ENCODE measurements around the gene AGAP1.

The AGAP1 gene

DNA sequence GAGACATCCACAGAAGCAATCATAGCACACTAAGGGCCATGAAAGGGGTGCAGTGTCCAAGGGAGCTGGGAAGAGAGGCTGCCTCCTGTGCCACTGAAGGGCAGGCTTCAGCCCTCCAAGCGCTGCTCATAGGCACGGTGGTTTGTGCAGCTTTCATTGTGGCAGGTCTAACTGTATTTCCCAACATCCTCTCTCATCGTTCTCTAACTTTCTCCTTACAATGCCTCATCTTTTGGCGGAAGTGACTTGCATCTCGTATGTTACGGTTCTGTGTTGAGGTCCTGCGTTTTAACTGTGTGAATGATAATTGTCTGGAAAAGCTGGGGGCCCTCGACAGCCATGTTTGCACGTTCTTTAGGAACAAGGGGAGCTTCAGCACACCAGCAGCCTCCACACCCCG is 460.4 kb downstream of the AGAP1 start:
- H3K36me3 ChIP-seq (ENCODE audit: control insufficient read depth, insufficient read depth, low read length): no peaks in the 10 kb centered on the region
- H3K27ac ChIP-seq (ENCODE audit: insufficient read depth, low read depth, low read length, poor library complexity, severe bottlenecking): no peak overlapping the region
- no peaks in the 10 kb centered on the region for H3K27me3 ChIP-seq (ENCODE audit: control insufficient read depth, insufficient read depth, low read length, poor library complexity, severe bottlenecking)
- peaks cover 21% of the 10 kb centered on the region for H3K4me1 ChIP-seq (ENCODE audit: control insufficient read depth, insufficient read depth, low read length)
- 90 to 95% methylated on average over 10 of the region's 10 CpGs for WGBS, 2 experiments
- no peak overlapping the region for H3K4me3 ChIP-seq (ENCODE audit: insufficient read depth, low read depth, low read length)
- no peaks in the 10 kb centered on the region for H3K9me3 ChIP-seq (ENCODE audit: control insufficient read depth, low read length)

DNA sequence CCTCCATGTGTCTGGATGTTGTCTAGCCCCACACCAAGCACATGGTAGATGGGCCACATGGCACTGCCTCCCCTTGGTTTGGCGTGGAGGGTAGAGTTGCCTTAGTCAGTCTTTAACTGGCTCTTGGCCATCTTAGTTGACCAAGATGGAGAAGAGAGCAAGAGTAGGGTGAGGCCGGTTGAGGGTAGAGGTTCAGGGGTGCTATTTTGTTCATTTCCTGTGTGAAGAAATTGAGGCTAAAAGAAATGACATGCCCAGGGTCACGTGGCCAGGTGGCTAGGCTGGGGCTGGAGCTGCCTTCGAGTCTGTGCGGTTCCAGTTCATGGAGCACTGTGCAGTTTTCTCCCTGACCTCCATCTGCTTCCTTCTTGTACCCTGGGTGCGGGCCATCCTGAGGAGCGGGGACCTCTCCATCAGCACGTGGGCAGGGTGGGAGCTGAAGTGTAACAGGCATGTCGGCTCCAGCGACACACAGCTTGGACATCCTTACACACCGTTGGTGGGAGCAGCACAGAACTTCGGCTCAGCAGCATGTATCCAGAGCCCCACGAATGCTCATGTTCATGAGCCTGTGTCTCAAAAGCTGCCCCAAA is 461.1 kb downstream of the AGAP1 start:
- 93 to 95% methylated on average over 13 of the region's 13 CpGs for WGBS, 2 experiments
- no peaks in the 10 kb centered on the region for H3K9me3 ChIP-seq (ENCODE audit: control insufficient read depth, low read length)
- H3K27me3 ChIP-seq (ENCODE audit: control insufficient read depth, insufficient read depth, low read length, poor library complexity, severe bottlenecking): no peaks in the 10 kb centered on the region
- no peak overlapping the region for H3K4me3 ChIP-seq (ENCODE audit: insufficient read depth, low read depth, low read length)
- H3K36me3 ChIP-seq (ENCODE audit: control insufficient read depth, insufficient read depth, low read length): no peaks in the 10 kb centered on the region
- no peak overlapping the region for H3K27ac ChIP-seq (ENCODE audit: insufficient read depth, low read depth, low read length, poor library complexity, severe bottlenecking)
- H3K4me1 ChIP-seq (ENCODE audit: control insufficient read depth, insufficient read depth, low read length): peaks cover 17% of the 10 kb centered on the region

DNA sequence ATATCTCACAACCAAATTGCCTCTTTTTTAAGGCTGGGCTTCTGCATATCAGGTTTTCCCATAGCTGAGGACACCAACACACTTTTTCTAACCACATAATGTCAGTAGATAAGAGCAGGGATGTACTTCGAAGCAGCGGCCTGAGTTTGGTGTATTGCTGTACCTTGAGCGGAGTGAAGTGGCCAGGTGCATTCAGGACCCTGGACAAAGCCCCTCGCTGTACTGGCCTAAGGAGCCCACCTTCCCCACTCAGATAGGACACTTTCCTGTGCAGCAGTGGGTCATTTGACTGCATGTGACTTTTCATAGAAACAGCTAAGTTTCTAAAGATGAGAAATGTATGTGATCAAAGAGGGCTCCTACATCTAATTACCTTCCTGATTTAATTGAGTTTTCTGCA is 461.8 kb downstream of the AGAP1 start:
- no peak overlapping the region for H3K4me3 ChIP-seq (ENCODE audit: insufficient read depth, low read depth, low read length)
- 95% methylated on average over 4 of the region's 4 CpGs for WGBS, 2 experiments

DNA sequence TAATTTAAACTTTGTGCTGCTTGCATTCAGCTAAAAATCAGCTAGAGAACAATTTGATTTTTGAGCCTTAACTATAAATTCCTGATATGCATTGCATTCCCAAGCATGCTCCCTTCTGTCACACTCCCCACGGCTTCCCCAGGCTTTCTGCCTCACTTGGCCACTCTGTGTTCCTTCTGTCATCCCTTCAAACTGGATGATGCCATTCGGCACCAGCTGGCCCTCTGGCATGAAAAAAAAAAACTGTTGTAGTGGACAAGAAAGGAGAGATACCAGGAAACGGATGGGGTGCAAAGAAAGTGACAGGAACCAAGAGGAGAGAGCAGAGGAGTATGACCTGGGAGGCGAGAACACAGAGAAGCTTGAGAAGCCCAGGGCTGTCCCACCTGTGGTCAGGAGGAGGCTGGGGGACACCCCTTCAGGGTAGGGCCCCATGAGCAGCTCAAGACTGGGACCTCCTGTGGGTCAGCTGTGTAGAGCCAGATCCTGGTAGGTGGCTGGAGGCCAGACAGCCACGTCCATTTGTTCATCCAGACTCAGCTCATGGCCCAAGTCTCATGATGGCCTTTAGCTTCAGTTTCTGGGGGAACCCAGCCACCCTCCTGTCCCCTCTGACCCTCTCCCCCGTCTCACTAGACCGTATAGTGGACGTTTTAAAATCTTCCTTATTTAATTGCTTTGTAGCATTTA is 462.6 kb downstream of the AGAP1 start:
- H3K27ac ChIP-seq (ENCODE audit: insufficient read depth, low read depth, low read length, poor library complexity, severe bottlenecking): no peak overlapping the region
- no peaks in the 10 kb centered on the region for H3K27me3 ChIP-seq (ENCODE audit: control insufficient read depth, insufficient read depth, low read length, poor library complexity, severe bottlenecking)
- no peak overlapping the region for H3K4me3 ChIP-seq (ENCODE audit: insufficient read depth, low read depth, low read length)
- no peaks in the 10 kb centered on the region for H3K9me3 ChIP-seq (ENCODE audit: control insufficient read depth, low read length)
- WGBS, 2 experiments: 92 to 94% methylated on average over 8 of the region's 8 CpGs
- no peaks in the 10 kb centered on the region for H3K36me3 ChIP-seq (ENCODE audit: control insufficient read depth, insufficient read depth, low read length)
- peaks cover 3% of the 10 kb centered on the region for H3K4me1 ChIP-seq (ENCODE audit: control insufficient read depth, insufficient read depth, low read length)

More for the DNA sequence above, 461.8 kb downstream of the AGAP1 start:
- Histone ChIP-seq H3K27me3 (ENCODE audit: control insufficient read depth, insufficient read depth, low read length, poor library complexity, severe bottlenecking) (no peaks in the 10 kb centered on the region), H3K27ac (ENCODE audit: insufficient read depth, low read depth, low read length, poor library complexity, severe bottlenecking) (no peak overlapping the region), H3K9me3 (ENCODE audit: control insufficient read depth, low read length) (no peaks in the 10 kb centered on the region), H3K4me1 (ENCODE audit: control insufficient read depth, insufficient read depth, low read length) (peaks cover 11% of the 10 kb centered on the region), H3K36me3 (ENCODE audit: control insufficient read depth, insufficient read depth, low read length) (no peaks in the 10 kb centered on the region)

DNA sequence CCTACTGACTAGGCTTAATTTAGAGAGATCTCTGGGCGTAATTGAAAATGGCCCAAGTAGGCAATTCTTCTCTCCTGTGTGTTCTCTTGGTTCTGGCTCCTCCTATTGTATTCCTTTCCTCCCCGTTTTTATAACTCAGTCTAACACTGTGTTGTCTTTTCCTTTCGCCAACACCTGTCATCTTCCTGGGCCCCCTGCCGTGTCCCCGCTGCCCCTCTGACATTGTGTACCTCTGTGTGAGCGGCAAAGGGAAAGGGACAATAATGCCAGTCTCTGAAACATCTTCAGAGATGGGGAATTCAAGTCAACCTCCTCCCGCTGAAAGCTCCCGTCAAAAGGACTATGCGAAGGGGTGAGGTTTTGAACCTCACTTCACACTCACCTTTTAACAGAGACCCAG is 463.4 kb downstream of the AGAP1 start:
- Histone ChIP-seq H3K27me3 (ENCODE audit: control insufficient read depth, insufficient read depth, low read length, poor library complexity, severe bottlenecking) (no peaks in the 10 kb centered on the region), H3K4me1 (ENCODE audit: control insufficient read depth, insufficient read depth, low read length) (no peaks in the 10 kb centered on the region), H3K4me3 (ENCODE audit: insufficient read depth, low read depth, low read length) (no peak overlapping the region), H3K36me3 (ENCODE audit: control insufficient read depth, insufficient read depth, low read length) (no peaks in the 10 kb centered on the region), H3K27ac (ENCODE audit: insufficient read depth, low read depth, low read length, poor library complexity, severe bottlenecking) (no peak overlapping the region), H3K9me3 (ENCODE audit: control insufficient read depth, low read length) (no peaks in the 10 kb centered on the region)
- 88 to 90% methylated on average over 9 of the region's 9 CpGs for WGBS, 2 experiments

DNA sequence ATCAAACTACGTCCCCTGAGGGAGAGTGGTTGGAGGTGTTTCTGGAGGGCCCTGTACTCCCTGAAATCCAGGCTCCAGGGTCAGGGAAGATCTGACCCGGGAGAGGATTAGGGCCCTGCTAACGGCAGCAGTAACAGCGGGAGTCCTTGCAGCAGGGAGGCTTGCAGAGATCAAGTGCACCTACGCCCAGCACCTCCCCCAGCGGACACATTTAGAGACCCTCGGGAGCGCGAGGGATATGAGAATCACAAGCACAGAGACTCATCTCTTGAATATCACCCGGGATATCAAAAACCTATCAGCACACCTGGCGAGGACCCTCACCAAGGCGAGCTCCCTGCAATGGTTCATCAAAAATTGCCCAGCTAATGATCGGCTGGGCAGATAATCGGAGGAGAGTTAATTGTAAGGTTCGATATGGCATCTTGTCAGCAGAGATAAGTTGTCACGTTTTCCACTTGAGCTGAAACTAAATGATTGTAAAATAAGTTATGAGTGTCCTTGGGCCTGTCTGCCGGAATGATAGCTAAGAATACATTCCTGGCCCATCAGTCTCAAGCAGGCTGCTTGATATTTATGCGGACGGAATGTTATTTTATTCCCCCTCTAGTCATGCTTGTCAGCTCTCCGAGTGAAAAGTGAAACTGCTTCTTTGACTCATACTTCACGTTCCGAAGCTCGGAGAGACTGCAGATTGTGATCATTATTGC is 464.5 kb downstream of the AGAP1 start:
- Histone ChIP-seq H3K36me3 (ENCODE audit: control insufficient read depth, insufficient read depth, low read length) (no peaks in the 10 kb centered on the region), H3K27ac (ENCODE audit: insufficient read depth, low read depth, low read length, poor library complexity, severe bottlenecking) (no peak overlapping the region), H3K4me1 (ENCODE audit: control insufficient read depth, insufficient read depth, low read length) (no peaks in the 10 kb centered on the region), H3K9me3 (ENCODE audit: control insufficient read depth, low read length) (no peaks in the 10 kb centered on the region), H3K4me3 (ENCODE audit: insufficient read depth, low read depth, low read length) (no peak overlapping the region), H3K27me3 (ENCODE audit: control insufficient read depth, insufficient read depth, low read length, poor library complexity, severe bottlenecking) (no peaks in the 10 kb centered on the region)
- WGBS, 2 experiments: 90% methylated on average over 23 of the region's 23 CpGs

DNA sequence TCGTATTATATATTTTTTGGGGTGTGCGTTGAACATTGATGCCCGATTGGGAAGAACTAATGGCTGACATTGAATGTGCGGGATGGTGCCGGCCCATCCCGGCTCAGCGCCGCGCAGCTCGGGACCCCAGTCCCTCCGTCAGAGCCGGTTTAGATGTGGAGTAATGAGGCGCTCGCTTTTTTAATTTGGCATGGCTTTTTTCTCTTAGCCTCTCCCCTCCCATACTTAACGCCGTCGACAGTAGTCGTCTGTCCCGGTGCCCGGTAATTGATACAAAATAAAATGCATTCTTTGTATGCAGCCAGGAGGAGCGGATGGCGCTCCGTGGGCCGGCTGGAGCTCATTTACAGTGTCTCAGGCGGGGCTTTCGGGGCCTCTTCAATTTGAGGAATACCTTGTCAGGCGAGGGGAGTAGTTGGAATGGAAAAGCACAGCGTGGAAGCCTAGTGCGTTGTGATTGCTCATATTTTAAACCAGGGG is 465.1 kb downstream of the AGAP1 start:
- H3K27ac ChIP-seq (ENCODE audit: insufficient read depth, low read depth, low read length, poor library complexity, severe bottlenecking): no peak overlapping the region
- H3K9me3 ChIP-seq (ENCODE audit: control insufficient read depth, low read length): no peaks in the 10 kb centered on the region
- H3K4me1 ChIP-seq (ENCODE audit: control insufficient read depth, insufficient read depth, low read length): no peaks in the 10 kb centered on the region
- H3K27me3 ChIP-seq (ENCODE audit: control insufficient read depth, insufficient read depth, low read length, poor library complexity, severe bottlenecking): no peaks in the 10 kb centered on the region
- 91 to 92% methylated on average over 29 of the region's 29 CpGs for WGBS, 2 experiments
- no peak overlapping the region for H3K4me3 ChIP-seq (ENCODE audit: insufficient read depth, low read depth, low read length)
- H3K36me3 ChIP-seq (ENCODE audit: control insufficient read depth, insufficient read depth, low read length): no peaks in the 10 kb centered on the region

DNA sequence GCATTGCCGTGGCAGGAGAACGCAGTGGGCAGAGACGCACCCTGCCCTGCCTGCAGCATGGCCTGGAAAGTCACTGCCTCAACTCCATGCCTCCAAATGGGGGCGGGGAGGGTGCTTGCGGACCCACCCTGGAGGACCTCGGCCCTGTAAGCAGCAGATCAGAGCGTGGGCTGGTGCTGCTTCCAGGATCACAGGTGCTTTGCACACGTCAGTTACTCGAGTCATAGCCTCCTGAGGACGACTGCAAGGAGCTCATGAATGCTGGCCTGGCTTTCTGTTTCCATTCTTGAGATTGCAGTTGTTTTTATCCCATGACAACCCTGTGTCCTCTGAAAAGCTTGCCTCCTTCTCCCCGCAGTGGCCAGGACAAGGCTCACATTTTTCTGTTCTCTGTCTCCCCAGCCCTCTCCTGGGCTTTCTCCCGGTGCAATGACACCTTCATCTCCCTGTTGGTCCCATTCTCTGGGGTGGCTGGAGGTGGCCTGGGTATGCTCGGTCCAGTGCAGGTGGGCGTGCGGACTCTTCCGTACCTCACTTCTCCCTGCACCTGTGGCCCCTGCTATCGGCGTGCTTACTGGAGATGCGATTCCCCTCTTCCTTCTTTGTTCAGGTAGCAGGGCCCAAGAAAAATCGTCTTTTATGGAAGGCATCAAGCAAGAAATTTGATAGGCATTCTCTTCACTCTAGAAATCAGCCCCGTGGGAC is 466.3 kb downstream of the AGAP1 start:
- Histone ChIP-seq H3K4me3 (ENCODE audit: insufficient read depth, low read depth, low read length) (no peak overlapping the region), H3K36me3 (ENCODE audit: control insufficient read depth, insufficient read depth, low read length) (no peaks in the 10 kb centered on the region), H3K27me3 (ENCODE audit: control insufficient read depth, insufficient read depth, low read length, poor library complexity, severe bottlenecking) (no peaks in the 10 kb centered on the region), H3K4me1 (ENCODE audit: control insufficient read depth, insufficient read depth, low read length) (no peaks in the 10 kb centered on the region), H3K9me3 (ENCODE audit: control insufficient read depth, low read length) (no peaks in the 10 kb centered on the region), H3K27ac (ENCODE audit: insufficient read depth, low read depth, low read length, poor library complexity, severe bottlenecking) (no peak overlapping the region)
- WGBS, 2 experiments: 94 to 95% methylated on average over 21 of the region's 21 CpGs

DNA sequence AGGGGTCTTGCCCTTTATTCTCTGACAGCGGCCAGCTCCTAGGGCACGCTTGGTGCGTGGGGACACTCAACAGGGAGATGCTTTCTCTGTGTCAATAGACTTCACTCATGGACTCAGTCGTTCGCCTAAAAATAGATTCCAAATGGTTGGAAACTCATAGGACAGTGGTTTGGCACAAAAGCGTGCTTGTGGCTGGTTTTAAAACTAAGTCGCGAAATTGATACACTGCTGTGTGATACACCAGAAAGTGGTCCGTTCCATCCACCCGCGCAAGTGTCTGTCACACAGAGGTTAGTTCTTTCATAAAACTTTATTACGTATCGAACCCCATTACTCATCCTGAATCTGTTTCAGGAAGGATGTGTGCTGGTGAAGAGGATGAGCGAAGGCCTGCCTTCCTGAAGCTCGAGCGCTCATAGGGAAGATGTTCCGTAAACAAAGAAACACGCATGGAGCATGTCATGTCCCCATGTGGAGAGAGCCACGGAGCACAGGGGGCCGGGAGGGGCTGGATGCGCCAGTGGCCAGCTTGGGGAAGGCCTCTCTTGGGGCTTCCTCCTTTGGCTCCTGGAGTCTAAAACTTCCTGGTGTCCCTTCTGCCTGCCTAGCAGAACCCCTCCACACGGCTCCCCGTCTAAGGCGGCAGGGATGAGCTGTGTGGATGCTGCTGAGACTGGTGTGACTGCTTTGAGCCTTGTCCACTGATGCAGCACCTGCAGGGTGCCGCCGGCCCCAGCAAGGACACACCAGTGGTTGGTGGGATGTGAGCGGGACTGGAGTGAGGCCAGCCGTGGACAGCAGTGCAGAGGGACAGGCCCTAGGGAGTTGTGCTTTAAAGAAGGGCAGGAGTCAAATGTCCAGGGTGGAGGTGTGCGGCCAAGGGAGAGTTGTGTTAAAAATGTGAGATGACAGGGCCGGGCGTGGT is 467.1 kb downstream of the AGAP1 start:
- Histone ChIP-seq H3K4me3 (ENCODE audit: insufficient read depth, low read depth, low read length) (no peak overlapping the region), H3K9me3 (ENCODE audit: control insufficient read depth, low read length) (no peaks in the 10 kb centered on the region), H3K27me3 (ENCODE audit: control insufficient read depth, insufficient read depth, low read length, poor library complexity, severe bottlenecking) (no peaks in the 10 kb centered on the region), H3K36me3 (ENCODE audit: control insufficient read depth, insufficient read depth, low read length) (no peaks in the 10 kb centered on the region), H3K27ac (ENCODE audit: insufficient read depth, low read depth, low read length, poor library complexity, severe bottlenecking) (no peak overlapping the region), H3K4me1 (ENCODE audit: control insufficient read depth, insufficient read depth, low read length) (no peaks in the 10 kb centered on the region)
- 96% methylated on average over 31 of the region's 31 CpGs for WGBS, 2 experiments
